Smooth muscle cell (in vitro differentiated cells): ENCODE measurements around the gene KCNN2. TPM values are rescaled to one million over a fixed set of nuclear protein-coding genes. Genes with fewer than 3 reads are reported as not detected.

Experiments
- DNase-seq: peaks from one replicate; lab custom pipeline; 2025; ENCODE audit not compliant: unreplicated experiment; lab: John Stamatoyannopoulos, UW
- H2AFZ ChIP-seq: fragments of 200-600 bp; sonication (generic); 2 replicates; pipeline ENCODE4 v1.6.0; 2016; ENCODE audit warnings: antibody characterized with exemption, low read depth, mild to moderate bottlenecking
- H3F3A ChIP-seq: fragments of 200-600 bp; sonication (generic); 2 replicates; pipeline ENCODE4 v1.6.0; 2017; ENCODE audit warnings: antibody characterized with exemption, low read depth
- H3K27ac ChIP-seq: fragments of 200-600 bp; sonication (generic); 2 replicates; pipeline ENCODE4 v1.5.1; 2016; ENCODE audit warnings: low read depth, mild to moderate bottlenecking
- H3K27me3 ChIP-seq: fragments of 200-600 bp; sonication (generic); 2 replicates; pipeline ENCODE4 v1.6.1; 2016; ENCODE audit warnings: low read depth, mild to moderate bottlenecking
- H3K36me3 ChIP-seq: fragments of 200-600 bp; sonication (generic); 2 replicates; pipeline ENCODE4 v1.5.1; 2016; ENCODE audit warnings: low read depth
- H3K4me1 ChIP-seq: fragments of 200-600 bp; sonication (generic); 2 replicates; pipeline ENCODE4 v1.5.1; 2016; ENCODE audit warnings: low read depth
- H3K4me2 ChIP-seq: fragments of 200-600 bp; sonication (generic); 2 replicates; pipeline ENCODE4 v1.6.0; 2016; ENCODE audit warnings: mild to moderate bottlenecking
- H3K4me3 ChIP-seq: fragments of 200-600 bp; sonication (generic); 2 replicates; pipeline ENCODE4 v1.5.1; 2016; ENCODE audit warnings: mild to moderate bottlenecking
- H3K79me2 ChIP-seq: fragments of 200-600 bp; sonication (generic); 2 replicates; pipeline ENCODE4 v1.6.0; 2016; ENCODE audit warnings: low read depth, mild to moderate bottlenecking
- H3K9ac ChIP-seq: fragments of 200-600 bp; sonication (generic); 2 replicates; pipeline ENCODE4 v1.6.0; 2016; ENCODE audit warnings: low read depth
- H3K9me3 ChIP-seq: fragments of 200-600 bp; sonication (generic); replicated peaks from 2 replicates; pipeline ENCODE4 v1.5.1; 2016; ENCODE audit warnings: low read depth
- H4K20me1 ChIP-seq: fragments of 200-600 bp; sonication (generic); 2 replicates; pipeline ENCODE4 v1.6.0; 2016; ENCODE audit warnings: low read depth
- WGBS: methylation state at CpG from one replicate; pipeline ENCODE4 v1.1.7; 2016; ENCODE audit warnings: low lambda C conversion rate; 5-methylcytosine and 5-hydroxymethylcytosine counted together
- polyA plus RNA-seq: library from polyadenylated mRNA; unstranded; fragments of >200 nt; fragmentation: Nextera tagmentation; extraction: Ambion mirVana; gene quantifications from 2 replicates; pipeline ENCODE4 v1.2.1, GENCODE V29; 2016
- total RNA-seq: library from RNA; depleted of rRNA; stranded (reverse); fragments of >200 nt; gene quantifications from 2 replicates; pipeline ENCODE4 v1.2.3, GENCODE V29; 2014
- TF ChIP-seq, protein P1 (sequence below): fragments of 200-600 bp; sonication (generic); IDR thresholded peaks from 2 replicates; pipeline ENCODE4 v1.5.1; 2017; ENCODE audit warnings: borderline replicate concordance, mild to moderate bottlenecking, antibody characterized with exemption; ENCODE audit not compliant: insufficient read depth, poor library complexity, severe bottlenecking

Gene KCNN2
- total and polyA plus RNA-seq, 2 experiments from 2014 or later = 3.2 to 8.0 TPM

DNA sequence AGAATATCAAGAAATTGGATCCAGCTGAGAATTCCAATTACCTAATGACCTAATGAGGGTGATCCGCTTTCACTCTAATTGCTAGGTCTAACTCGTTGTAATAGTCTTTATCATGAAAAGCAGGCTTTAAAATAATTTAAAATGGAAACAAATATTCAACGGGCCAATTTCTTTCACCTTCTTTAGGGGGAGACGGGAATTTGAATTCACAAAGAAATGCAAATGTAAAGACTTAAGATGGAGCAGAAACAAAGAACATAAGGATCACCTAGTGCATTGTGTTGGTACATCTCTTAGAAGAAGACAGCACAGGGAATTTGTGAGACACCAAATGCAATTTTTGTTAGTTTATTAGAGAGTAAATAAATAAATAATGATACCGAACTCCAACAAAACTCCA lies 1.5 kb upstream of the KCNN2 start:
- Histone ChIP-seq H3K27me3 (peaks cover 68% of the 10 kb centered on the region), H3K36me3 (no peaks in the 10 kb centered on the region), H3K9ac (no peak overlapping the region), H3K9me3 (no peaks in the 10 kb centered on the region), H3F3A (no peaks in the 10 kb centered on the region), H3K79me2 (no peaks in the 10 kb centered on the region), H3K4me1 (peaks cover 8% of the 10 kb centered on the region), H3K4me3 (peak overlapping the region; percentile 63), H3K27ac (no peak overlapping the region), H3K4me2 (peak overlapping the region; percentile 96), H4K20me1 (no peaks in the 10 kb centered on the region), H2AFZ (no peak overlapping the region)
- no peak for DNase-seq
- TF ChIP-seq, protein P1, sequence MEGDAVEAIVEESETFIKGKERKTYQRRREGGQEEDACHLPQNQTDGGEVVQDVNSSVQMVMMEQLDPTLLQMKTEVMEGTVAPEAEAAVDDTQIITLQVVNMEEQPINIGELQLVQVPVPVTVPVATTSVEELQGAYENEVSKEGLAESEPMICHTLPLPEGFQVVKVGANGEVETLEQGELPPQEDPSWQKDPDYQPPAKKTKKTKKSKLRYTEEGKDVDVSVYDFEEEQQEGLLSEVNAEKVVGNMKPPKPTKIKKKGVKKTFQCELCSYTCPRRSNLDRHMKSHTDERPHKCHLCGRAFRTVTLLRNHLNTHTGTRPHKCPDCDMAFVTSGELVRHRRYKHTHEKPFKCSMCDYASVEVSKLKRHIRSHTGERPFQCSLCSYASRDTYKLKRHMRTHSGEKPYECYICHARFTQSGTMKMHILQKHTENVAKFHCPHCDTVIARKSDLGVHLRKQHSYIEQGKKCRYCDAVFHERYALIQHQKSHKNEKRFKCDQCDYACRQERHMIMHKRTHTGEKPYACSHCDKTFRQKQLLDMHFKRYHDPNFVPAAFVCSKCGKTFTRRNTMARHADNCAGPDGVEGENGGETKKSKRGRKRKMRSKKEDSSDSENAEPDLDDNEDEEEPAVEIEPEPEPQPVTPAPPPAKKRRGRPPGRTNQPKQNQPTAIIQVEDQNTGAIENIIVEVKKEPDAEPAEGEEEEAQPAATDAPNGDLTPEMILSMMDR = no peak
- 7% methylated on average over 5 of the region's 5 CpGs for WGBS

DNA sequence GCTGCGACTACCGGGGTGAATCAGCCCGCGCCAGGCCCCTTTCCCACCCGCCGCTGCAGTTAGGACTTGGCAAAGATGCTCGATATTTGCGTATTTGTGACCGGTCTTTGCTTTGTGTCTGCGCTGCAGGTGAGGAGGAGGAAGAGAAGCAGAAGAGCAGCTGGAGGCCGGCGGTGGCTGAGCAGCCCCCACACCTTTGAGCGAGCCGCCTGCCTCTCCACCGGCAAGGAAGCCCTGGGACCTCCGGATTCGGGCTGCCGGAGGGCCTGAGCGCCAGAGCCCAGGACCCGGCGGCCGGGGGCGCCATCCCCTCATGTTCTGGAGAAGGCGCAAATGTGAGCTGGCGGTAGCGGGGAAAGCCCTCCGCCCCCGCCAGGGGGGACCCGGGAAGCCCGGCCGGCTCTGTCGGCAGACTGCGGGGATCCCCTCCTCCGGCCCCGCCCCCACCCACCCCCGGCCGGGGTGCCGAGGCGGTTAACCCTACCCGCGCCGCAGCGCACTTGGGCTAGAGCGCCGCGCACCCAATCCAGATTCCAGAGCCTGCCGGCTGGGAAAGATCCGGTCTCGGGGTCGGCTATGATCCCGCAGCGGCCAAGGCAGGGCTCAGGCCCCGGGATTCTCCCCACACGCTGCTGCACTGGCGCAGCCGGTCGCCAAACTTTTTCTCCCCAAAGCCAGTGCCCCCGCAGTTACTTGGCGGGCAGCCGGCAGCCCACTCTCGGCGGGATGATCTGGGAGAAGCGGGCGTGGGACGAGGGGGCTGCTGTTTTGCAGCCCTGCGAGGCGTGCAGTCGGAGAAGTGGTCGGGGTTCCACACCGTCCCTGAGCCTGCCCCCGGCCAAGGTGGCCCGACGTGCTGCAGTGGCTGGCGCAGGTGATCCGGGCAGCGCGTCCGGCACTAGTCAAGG lies 800 bp upstream of the KCNN2 start:
- under 1% methylated on average over 57 of the region's 78 CpGs for WGBS
- peak overlapping the region; percentile 96 for H3K4me2 ChIP-seq
- DNase-seq = no peak
- no peaks in the 10 kb centered on the region for H3K36me3 ChIP-seq
- no peaks in the 10 kb centered on the region for H3K9me3 ChIP-seq
- no peaks in the 10 kb centered on the region for H4K20me1 ChIP-seq
- H3K4me1 ChIP-seq = peaks cover 8% of the 10 kb centered on the region
- H3K4me3 ChIP-seq = peak overlapping the region; percentile 63
- no peaks in the 10 kb centered on the region for H3F3A ChIP-seq
- H3K27me3 ChIP-seq = peaks cover 69% of the 10 kb centered on the region
- peak overlapping the region; percentile 65 for H2AFZ ChIP-seq
- H3K27ac ChIP-seq = no peak overlapping the region
- TF ChIP-seq, protein P1 = peak; percentile 35
- no peaks in the 10 kb centered on the region for H3K79me2 ChIP-seq
- H3K9ac ChIP-seq = no peak overlapping the region

DNA sequence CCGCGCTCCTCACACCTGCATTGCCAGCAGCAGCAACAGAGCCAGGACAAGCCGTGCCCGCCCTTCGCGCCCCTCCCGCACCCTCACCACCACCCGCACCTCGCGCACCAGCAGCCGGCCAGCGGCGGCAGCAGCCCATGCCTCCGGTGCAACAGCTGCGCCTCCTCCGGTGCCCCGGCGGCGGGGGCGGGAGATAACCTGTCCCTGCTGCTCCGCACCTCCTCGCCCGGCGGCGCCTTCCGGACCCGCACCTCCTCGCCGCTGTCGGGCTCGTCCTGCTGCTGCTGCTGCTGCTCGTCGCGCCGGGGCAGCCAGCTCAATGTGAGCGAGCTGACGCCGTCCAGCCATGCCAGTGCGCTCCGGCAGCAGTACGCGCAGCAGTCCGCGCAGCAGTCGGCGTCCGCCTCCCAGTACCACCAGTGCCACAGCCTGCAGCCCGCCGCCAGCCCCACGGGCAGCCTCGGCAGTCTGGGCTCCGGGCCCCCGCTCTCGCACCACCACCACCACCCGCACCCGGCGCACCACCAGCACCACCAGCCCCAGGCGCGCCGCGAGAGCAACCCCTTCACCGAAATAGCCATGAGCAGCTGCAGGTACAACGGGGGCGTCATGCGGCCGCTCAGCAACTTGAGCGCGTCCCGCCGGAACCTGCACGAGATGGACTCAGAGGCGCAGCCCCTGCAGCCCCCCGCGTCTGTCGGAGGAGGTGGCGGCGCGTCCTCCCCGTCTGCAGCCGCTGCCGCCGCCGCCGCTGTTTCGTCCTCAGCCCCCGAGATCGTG lies 517 bp downstream of the KCNN2 start:
- Histone ChIP-seq H3K4me1 (peaks cover 8% of the 10 kb centered on the region), H3K4me2 (peak overlapping the region; percentile 96), H2AFZ (peak overlapping the region; percentile 65), H4K20me1 (no peaks in the 10 kb centered on the region), H3K36me3 (no peaks in the 10 kb centered on the region), H3K27ac (no peak overlapping the region), H3F3A (no peaks in the 10 kb centered on the region), H3K9me3 (no peaks in the 10 kb centered on the region), H3K79me2 (no peaks in the 10 kb centered on the region), H3K9ac (no peak overlapping the region), H3K27me3 (peaks cover 69% of the 10 kb centered on the region), H3K4me3 (peak overlapping the region; percentile 63)
- TF ChIP-seq, protein P1 = no peak
- DNase-seq = no peak
- 1% methylated on average over 68 of the region's 87 CpGs for WGBS
